GM19193 (cell line): ENCODE measurements around the gene GET4.

Experiments
- POLR2A ChIP-seq: IDR thresholded peaks from 4 replicates; pipeline ENCODE4 v1.6.1; 2011; ENCODE audit not compliant: insufficient read depth, insufficient read length; ENCODE audit errors: extremely low read depth

GET4 gene

DNA sequence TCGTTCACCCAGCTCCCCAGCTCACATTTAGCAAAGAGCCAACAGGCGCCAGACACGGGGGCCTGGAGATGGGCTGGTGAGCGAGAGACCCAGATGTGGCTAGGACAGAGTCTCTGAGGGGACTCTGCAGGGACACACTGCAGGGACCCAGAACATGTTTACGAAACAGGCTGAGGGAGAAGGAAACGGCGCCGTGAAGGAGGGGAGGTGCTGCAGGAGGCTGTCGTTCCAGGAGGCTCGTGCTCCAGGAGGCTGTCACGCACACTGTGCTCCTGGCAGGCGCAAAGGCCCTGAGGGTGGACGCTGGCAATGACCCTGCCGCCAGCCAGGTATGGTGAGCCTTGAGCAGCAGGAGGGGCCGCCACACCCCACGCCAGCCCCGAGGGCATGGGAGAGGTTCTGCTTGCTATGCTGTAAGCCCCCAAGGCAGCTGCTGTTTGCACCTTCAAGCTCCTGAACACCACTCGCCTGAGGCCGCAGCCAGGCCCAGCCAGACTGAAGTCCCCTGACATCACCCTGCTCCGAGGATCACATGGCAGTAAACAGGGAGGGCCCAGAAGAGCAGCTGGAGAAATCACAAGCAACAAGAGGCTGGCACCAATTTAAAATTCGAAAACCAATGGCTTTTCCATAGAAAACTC is 50.8 kb downstream of the GET4 start:
- TF ChIP-seq POLR2A: no peak

DNA sequence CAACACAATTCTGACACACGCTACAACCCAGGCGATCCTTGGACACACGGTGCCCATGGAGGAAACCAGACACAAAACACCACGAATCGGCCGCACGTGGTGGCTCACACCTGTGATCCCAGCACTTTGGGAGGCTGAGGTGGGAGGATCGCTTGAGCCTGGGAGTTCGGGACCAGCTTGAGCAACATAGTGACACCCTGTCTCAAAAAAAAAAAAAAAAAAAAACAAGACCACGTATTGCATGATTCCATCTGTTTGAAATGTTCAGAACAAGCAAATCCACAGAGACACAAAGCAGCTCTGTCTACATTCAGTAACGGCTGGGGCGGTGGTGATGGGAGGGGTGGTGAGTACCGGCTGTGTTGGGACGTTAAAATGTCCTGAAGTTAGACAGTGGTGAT is 53.0 kb downstream of the GET4 start:
- no peak for TF ChIP-seq POLR2A

DNA sequence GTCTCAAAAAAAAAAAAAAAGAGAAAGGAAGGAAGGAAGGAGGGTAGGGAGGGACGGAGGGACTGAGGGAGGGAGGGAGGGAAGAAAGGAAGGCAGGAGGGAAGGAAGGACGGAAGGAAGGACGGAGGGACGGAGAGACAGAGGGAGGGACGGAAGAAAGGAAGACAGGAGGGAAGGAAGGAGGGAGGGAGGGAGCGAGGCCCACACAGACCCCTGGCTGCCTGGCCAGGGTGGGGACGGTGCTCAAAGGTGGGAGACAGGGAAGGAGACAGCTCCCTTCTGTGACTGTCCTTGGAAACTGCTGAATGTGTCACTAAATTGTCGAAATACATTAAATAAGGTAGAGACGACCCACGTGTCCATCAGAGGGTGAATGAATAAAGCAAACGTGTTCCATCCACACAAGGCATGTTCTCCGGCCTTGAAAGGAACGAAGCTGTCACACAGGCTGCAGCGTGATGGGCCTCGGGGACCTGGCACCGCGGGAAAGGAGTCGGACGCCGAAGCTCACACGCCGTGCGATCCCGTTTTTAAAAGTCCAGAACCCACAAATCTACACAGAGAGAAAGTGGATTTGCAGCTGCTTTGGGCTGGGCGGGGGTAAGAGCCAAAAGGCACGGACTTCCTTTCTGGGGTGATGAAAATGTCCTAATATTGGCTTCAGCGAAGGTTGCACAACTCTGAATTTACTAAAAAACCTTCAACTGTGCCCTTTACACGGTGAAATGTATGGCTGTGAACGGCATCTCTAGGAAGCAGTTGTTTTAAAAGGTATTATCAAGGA is 54.8 kb downstream of the GET4 start:
- no peak for TF ChIP-seq POLR2A

DNA sequence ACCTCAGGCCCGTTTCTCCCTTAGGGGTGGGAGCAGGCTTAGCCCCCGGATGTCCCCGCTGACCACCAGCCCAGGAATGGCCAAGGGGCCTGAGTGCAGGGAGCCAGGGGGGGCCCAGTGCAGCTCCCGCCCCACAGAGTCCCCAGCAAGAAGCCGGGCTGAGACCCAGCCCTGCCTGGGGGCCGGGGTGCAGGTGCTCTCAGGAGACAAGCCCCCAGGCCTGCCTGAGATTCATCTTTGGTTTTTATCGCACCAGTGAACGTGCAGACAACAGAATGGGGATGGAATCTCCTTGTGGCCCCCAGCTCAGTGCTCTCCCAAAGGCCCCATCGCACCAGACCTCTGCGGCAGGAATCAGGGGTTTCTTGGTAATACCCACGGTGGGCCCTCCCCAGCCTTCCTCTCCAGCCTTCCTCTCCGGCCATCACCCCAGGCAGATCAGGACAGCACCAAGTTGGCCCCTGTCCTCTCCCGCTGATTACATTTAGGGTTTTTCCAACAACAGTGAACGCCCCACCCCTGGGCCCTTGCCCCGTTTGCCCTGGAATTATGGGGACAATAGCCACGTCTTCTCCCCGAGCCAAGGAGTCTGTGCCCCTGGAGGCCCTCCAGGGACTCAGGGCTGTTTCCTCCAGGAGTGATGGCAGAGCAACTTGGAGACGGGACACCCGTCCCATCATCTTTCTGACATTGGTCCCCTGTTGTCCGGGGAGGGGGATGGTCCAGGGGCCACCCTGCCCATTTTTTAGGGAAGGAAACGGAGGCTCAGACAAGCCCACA is 55.7 kb downstream of the GET4 start:
- no peak for TF ChIP-seq POLR2A

DNA sequence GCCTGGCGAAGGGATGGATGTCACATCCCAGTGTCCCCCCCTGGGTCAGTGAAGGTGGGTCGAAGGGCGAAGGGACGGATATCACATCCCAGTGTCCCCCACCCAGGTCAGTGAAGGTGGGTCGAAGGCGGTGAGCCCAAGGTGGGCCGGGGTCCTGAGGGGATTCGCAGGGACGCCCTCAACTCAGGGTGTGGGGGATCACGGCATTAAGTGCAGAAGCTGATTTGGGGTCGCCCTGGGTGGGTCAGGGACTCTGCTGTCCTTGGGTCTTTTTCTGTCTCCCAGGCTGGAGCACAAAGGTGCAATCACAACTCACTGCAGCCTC is 56.3 kb downstream of the GET4 start:
- no peak for TF ChIP-seq POLR2A

DNA sequence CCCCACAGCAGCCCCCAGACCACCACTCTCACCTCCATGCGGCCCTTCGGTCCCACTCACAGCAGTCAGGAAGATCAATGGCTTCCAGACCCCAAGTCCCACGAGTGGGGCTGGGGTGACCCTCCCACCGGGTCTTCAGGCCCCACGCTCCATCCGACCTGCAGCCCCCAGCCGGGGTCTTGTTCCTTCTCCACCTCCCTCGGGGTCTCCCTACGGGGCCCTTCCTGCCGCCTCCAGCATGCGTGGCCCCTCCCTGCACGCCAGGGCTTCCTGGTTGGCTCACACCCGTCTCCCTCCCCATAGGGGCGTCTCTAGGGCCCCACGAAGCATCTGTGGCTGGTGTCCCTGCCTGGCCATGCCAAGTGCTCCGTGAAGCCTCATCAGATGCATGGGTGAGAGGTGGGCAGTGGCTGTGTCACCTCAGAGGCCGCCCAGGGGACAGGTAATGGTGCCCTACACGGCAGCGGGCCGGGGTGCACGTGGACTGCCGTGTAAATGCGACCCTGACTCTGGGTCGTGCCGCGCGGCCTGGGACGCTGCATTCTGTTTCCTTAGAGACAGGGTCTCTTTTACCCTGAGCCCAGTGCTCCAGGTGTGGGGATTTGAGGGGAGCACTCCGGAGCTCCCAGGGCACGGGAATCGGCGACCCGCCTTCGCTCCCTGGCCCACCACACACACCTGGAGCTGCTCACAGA is 58.3 kb downstream of the GET4 start:
- TF ChIP-seq POLR2A: no peak

DNA sequence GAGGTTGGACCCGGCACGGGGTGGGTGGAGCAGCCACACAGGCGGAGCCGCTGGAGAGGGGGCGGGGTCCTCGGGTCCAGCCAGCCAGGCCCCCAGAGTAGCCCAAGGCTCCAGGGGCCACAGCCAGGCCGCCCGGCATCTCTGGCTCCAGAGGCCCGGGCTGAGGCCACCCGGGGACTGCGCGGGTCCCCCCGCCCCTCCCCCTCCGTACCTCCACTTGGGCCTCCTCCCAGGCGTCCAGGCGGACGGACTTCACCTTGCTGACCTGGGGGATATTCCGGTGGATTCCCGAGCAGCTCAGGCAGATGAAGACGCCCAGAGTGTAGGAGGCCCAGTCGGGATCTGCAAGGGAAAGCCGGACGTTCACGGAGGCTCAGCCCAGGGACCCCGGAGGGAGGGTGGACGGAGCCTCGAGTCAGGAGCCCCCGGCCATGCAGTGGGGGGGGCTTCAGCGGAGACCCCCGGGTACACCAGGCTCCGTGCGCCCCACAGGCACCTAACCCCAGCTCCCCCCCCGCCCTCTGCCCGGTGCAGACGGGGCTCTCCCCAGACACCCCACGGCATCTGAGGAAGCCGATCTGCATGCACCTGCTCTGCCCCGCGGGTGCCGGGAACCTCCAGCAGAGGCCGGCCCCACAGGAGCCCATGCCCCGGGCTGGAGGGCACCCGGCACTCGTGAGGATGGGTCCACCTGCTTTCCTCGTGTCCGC is 59.0 kb downstream of the GET4 start:
- TF ChIP-seq POLR2A: no peak

DNA sequence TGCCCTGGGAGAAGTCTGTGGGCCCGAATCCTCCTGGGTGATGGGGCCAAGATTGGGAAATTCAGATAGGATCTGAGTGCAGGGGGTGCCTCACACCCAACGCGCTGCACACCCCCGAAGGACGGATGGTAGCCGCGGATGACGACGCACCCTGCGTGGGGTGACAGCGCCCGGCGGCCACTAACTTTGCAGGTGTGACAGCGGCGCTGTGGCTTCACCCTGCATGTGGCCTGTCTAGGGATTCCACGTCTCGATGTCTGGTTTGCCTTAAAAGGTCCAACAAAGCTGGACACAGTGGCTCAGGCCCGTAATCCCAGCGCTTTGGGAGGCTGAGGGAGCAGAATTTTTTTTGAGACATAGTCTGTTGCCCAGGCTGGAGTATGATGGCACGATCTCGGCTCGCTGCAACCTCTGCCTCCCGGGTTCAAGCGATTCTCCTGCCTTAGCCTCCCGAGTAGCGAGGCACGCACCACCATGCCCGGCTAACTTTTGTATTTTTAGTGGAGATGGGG is 59.6 kb downstream of the GET4 start:
- no peak for TF ChIP-seq POLR2A

DNA sequence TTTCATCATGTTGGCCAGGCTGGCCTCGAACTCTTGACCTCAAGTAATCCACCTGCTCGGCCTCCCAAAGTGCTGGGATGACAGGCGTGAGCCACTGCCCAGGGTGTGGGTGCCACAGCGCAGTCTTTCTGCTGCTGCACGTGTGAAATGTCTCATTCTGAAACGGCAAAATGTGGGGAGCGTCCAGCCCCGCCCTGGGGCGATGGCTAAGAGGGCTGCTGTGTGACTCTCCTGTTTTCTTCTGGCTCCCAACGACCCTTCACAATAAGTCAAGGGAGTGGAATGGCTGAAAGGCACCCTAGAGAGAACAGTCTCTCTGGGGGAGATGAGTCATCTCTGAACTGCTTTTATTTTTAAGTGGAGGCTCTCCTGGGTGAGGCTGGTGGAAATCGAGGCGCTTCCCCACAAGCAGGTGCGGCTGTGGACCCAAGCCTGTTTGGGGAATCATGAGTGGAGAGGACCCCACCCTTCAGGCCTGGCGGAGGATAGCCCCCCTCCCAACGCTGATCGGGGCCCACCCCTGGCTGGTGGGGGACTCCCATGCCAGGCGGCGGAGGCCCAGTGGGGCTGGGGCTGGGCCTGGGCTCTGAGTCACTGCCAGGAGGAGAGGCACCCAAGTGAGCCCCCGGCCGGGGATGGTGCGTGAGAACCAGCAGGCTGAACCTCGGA is 60.2 kb downstream of the GET4 start:
- no peak for TF ChIP-seq POLR2A

DNA sequence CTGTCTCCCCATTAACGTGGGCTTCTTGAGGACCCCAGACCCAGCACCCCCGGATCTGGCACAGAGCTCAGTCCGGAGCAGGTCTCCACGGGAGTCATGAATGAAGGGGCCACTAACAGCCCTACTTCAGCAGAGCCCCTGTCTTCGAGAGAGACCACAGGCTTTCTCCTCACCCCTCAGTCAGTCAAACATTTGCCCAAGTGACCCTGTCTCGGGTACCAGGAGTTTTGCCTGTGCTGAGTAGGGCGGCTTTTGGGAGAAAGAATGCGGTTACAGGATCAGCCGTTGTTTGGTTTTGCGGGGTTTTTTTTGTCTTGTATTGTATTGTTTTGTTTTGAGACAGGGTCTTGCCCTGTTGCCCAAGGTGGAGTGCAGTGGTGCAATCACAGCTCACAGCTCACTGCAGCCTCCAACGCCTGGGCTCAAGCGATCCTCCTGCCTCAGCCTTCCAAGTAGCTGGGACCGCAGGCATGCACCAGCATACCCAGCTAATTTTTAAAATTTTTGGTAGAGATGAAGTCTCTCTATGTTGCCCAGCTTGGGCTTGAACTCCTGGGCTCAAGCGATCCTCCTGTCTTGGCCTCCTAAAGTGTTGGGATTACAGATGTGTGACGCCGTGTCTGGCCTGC is 61.6 kb downstream of the GET4 start:
- no peak for TF ChIP-seq POLR2A

DNA sequence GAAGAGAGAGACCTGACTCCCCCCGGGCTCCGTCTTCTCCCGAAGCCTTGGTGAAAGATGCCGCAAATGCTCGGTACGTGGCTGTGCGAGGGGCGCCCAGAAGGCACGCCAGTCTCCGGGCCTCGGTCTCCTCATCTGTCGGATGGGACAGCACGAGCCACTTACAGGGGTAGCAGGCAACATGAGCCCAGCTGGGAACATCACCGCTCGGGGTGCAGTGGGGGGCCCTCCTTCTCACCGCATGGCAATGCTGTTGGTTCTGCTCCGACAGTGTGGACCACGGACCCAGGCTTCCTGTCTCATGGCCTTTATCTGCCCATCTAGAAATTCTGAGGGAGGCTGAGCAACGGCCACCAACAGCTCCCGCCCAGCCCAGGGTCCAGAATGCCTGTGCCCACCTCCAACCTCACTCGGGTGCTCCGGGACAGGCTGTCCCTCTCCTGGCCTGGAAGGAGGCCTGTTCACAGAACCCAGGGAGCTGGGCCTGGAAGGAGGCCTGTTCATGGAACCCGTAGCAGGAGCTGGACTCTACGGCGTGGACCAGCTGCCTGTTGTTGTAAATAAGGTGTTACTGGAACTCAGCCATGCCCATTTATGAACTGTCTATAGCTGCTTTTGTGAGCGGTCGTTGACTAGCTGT is 62.3 kb downstream of the GET4 start:
- TF ChIP-seq POLR2A: no peak

DNA sequence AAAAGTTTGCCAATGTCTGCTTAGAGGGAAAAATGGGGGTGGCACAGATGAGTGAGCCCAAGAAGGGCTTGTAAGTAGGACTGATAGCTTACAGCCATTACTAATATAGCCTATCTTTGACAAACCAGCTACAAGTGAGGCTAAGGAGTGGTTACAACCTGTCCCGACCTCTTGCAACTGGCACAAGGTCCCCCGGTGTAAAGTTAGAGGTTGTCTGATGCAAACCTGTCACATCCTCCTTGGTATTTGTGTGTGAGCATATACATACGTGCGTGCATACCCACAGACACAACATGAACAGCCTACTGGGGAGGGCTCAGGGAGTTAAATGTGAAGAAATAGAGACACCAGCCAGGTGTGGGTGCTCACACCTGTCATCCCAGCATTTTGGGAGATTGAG is 63.5 kb downstream of the GET4 start:
- TF ChIP-seq POLR2A: no peak
